Measurements from ENCODE around the gene GM2A. TPM values are rescaled to one million over a fixed set of nuclear protein-coding genes. Genes with fewer than 3 reads are reported as not detected.

The GM2A gene
- total and polyA plus RNA-seq, 2 of the 8 experiments (the other 6 are each of a cell fraction or from before 2014, with no cell fraction given): 18.5 to 32.2 TPM

- no peak for TF ChIP-seq CTBP2 (IDR thresholded peaks at IDR 0.05; ENCODE audit: borderline replicate concordance, insufficient read depth, insufficient read length, low read length)
- TF ChIP-seq MAX (IDR thresholded peaks at IDR 0.05): peak; percentile 43; the same call in 1 of the 2 replicates
- TF ChIP-seq SP2 (IDR thresholded peaks at IDR 0.05; ENCODE audit: low read length): no peak
- TF ChIP-seq EZH2 (IDR thresholded peaks at IDR 0.05; ENCODE audit: low read depth, low read length, severe bottlenecking): no peak
These were observed 29.3 kb upstream of the GM2A start, which contains the start of gene CCDC69 (continued) for GRCh38 chr5:151223447-151224264.
